IPS-15b (cell line): ENCODE data around the gene KHK.

Experiments
- H3K27me3 ChIP-seq: one replicate; pipeline ENCODE4 v1.6.1; 2013; ENCODE audit warnings: low read length; ENCODE audit not compliant: control insufficient read depth, insufficient read depth
- H3K36me3 ChIP-seq: one replicate; pipeline ENCODE4 v1.6.1; 2013; ENCODE audit warnings: low read length; ENCODE audit not compliant: control insufficient read depth, insufficient read depth
- H3K4me1 ChIP-seq: one replicate; pipeline ENCODE4 v1.6.1; 2013; ENCODE audit warnings: mild to moderate bottlenecking, low read length; ENCODE audit not compliant: control insufficient read depth, insufficient read depth
- H3K4me3 ChIP-seq: one replicate; pipeline ENCODE4 v1.5.1; 2013; ENCODE audit warnings: low read depth, low read length
- H3K9ac ChIP-seq: one replicate; pipeline ENCODE4 v1.6.1; 2013; ENCODE audit warnings: low read depth, mild to moderate bottlenecking, low read length
- H3K9me3 ChIP-seq: one replicate; pipeline ENCODE4 v1.6.1; 2013; ENCODE audit warnings: mild to moderate bottlenecking, low read length; ENCODE audit not compliant: control insufficient read depth, insufficient read depth

Gene KHK

DNA sequence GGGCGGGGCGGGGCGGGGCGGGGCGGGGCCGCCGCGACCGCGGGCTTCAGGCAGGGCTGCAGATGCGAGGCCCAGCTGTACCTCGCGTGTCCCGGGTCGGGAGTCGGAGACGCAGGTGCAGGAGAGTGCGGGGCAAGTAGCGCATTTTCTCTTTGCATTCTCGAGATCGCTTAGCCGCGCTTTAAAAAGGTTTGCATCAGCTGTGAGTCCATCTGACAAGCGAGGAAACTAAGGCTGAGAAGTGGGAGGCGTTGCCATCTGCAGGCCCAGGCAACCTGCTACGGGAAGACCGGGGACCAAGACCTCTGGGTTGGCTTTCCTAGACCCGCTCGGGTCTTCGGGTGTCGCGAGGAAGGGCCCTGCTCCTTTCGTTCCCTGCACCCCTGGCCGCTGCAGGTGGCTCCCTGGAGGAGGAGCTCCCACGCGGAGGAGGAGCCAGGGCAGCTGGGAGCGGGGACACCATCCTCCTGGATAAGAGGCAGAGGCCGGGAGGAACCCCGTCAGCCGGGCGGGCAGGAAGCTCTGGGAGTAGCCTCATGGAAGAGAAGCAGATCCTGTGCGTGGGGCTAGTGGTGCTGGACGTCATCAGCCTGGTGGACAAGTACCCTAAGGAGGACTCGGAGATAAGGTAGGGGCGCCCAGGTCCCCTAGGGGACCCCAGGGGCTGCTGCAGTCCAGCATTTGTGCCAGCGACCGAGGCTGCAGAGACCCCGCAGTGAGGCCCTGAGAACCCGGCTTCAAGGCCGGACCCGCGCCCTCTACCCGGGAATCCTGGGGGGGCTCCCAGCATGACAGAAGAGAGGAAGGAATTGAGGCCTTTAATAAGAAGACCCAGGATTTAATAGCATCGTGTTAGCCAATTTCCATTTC lies at the start of gene KHK:
KHK (plus strand) TSS at position 49 of the 870 bp plus-strand sequence; CDS start at position 537, 488 bp downstream.
- peaks cover 3% of the 10 kb centered on the region for H3K4me1 ChIP-seq
- peaks cover 15% of the 10 kb centered on the region for H3K27me3 ChIP-seq
- H3K36me3 ChIP-seq: no peaks in the 10 kb centered on the region
- H3K9ac ChIP-seq: peak within 1 kb of the TSS; percentile 73
- peak within 1 kb of the TSS; percentile 80 for H3K4me3 ChIP-seq
- no peaks in the 10 kb centered on the region for H3K9me3 ChIP-seq

DNA sequence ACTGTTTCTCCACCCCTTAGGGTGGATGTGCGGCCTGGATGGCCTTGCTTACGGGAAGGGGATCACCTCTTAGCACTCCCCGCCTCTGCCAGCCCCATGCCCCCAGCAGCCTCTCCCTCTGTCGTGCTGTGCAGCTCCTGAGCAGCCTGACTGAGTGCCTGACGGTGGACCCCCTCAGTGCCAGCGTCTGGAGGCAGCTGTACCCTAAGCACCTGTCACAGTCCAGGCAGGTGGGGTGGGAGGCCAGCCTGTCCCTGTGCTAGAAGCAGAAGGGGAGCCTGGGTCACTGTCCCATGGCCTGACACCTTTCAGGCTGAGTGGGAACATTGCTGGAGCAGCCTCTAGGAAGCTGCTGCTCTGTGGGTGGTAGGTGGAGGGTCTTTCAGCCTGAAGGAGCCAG lies 48.6 kb upstream of the KHK start:
- H3K9ac ChIP-seq: no peak overlapping the region
- H3K4me3 ChIP-seq: no peak overlapping the region
- H3K27me3 ChIP-seq: no peaks in the 10 kb centered on the region
- peaks cover 4% of the 10 kb centered on the region for H3K4me1 ChIP-seq
- H3K36me3 ChIP-seq: peaks cover 55% of the 10 kb centered on the region
- H3K9me3 ChIP-seq: no peaks in the 10 kb centered on the region

GRCh38 chr2:27038631-27039339 lies 47.8 kb upstream of the KHK start:
- H3K4me1 ChIP-seq: no peaks in the 10 kb centered on the region

DNA sequence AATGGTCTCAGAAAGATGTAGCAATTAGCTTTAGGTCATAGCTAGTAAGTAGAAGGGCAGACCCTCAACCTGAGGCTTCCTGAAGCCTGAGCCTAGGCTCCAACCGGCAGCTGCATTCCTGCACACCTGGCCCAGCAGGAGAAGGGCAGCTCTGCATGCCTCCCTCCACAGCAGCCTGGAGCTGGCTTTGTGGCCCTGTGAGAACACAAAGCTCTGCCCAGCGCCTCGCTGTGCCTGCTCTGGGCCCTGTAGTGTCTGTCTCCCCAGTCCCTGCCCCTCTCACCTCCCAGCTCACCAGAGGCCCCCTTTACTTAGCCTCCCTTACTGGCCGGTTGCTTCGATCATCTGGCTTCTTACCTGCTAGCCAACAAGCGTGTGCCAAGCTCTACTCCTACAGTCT lies 47.1 kb upstream of the KHK start:
- H3K27me3 ChIP-seq: no peaks in the 10 kb centered on the region
- H3K9me3 ChIP-seq: no peaks in the 10 kb centered on the region
- H3K4me3 ChIP-seq: no peak overlapping the region
- H3K36me3 ChIP-seq: peaks cover 55% of the 10 kb centered on the region
- H3K4me1 ChIP-seq: no peaks in the 10 kb centered on the region
- no peak overlapping the region for H3K9ac ChIP-seq

More at GRCh38 chr2:27038631-27039339, 47.8 kb upstream of the KHK start:
- Histone ChIP-seq H3K36me3 (peaks cover 55% of the 10 kb centered on the region), H3K27me3 (no peaks in the 10 kb centered on the region), H3K4me3 (no peak overlapping the region), H3K9ac (no peak overlapping the region), H3K9me3 (no peaks in the 10 kb centered on the region)

DNA sequence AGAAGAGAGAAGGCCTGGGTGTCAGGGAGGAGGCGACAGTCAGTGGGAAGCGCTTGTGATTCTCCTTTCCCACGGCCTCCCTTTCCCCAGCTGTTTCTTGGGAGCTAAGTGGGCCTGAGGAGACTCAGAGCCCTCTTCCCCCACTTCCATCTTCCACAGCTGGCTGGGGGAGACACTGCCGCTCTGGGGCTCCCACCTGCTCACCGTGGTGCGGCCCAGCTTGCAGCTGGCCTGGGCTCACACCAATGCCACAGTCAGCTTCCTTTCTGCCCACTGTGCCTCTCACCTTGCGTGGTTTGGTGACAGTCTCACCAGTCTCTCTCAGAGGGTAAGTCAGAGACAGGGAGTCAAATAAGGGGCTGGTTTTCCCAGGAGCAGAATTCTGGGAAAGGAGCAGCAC lies 46.7 kb upstream of the KHK start:
- Histone ChIP-seq H3K4me1 (no peaks in the 10 kb centered on the region), H3K4me3 (no peak overlapping the region), H3K9ac (no peak overlapping the region), H3K9me3 (no peaks in the 10 kb centered on the region), H3K36me3 (peaks cover 55% of the 10 kb centered on the region), H3K27me3 (no peaks in the 10 kb centered on the region)

GRCh38 chr2:27040282-27040681 lies 46.3 kb upstream of the KHK start:
- Histone ChIP-seq H3K4me3 (no peak overlapping the region), H3K36me3 (peaks cover 55% of the 10 kb centered on the region), H3K27me3 (no peaks in the 10 kb centered on the region), H3K4me1 (no peaks in the 10 kb centered on the region), H3K9me3 (no peaks in the 10 kb centered on the region), H3K9ac (no peak overlapping the region)

GRCh38 chr2:27041752-27042151 lies 44.8 kb upstream of the KHK start:
- no peak overlapping the region for H3K9ac ChIP-seq

DNA sequence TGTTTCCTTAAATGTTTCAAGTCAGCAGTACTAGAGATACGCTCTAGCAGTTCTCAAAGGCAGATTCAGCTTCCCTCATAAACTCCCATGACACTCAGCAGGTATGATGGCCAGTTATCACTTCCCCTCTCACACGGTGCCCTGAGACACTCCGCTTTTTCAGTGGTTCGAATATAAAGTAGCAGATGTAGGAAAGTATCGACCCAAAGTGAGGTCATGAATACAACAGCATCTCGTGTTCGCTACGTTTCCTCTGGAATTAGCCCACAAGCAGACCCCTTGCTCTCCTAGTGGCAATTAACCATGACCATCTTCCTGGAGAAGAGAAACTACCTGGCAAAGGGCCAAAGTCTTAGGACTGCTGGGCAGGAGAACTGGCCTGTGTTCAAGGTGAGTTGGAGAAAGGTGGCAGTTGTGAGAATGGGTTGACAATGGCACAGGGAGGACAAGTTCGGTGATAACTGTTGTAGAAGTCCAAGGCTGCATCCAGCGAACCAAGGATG lies 44.4 kb upstream of the KHK start:
- H3K4me3 ChIP-seq: no peak overlapping the region

More at GRCh38 chr2:27041752-27042151, 44.8 kb upstream of the KHK start:
- H3K4me1 ChIP-seq: no peaks in the 10 kb centered on the region
- no peaks in the 10 kb centered on the region for H3K27me3 ChIP-seq
- H3K36me3 ChIP-seq: peaks cover 46% of the 10 kb centered on the region
- no peaks in the 10 kb centered on the region for H3K9me3 ChIP-seq
- no peak overlapping the region for H3K4me3 ChIP-seq

GRCh38 chr2:27042985-27043634 lies 43.5 kb upstream of the KHK start:
- no peak overlapping the region for H3K4me3 ChIP-seq
- peaks cover 33% of the 10 kb centered on the region for H3K36me3 ChIP-seq
- H3K9ac ChIP-seq: no peak overlapping the region
- H3K4me1 ChIP-seq: no peaks in the 10 kb centered on the region
- no peaks in the 10 kb centered on the region for H3K9me3 ChIP-seq
- H3K27me3 ChIP-seq: no peaks in the 10 kb centered on the region

More for the DNA sequence above, 44.4 kb upstream of the KHK start:
- no peak overlapping the region for H3K9ac ChIP-seq
- no peaks in the 10 kb centered on the region for H3K9me3 ChIP-seq
- H3K27me3 ChIP-seq: no peaks in the 10 kb centered on the region
- H3K4me1 ChIP-seq: no peaks in the 10 kb centered on the region
- peaks cover 42% of the 10 kb centered on the region for H3K36me3 ChIP-seq

GRCh38 chr2:27049422-27050280 lies 36.9 kb upstream of the KHK start:
- H3K4me3 ChIP-seq: peak overlapping the region; percentile 94
- peak overlapping the region; percentile 67 for H3K9ac ChIP-seq

More at GRCh38 chr2:27049422-27050280, 36.9 kb upstream of the KHK start:
- Histone ChIP-seq H3K36me3 (peaks cover 3% of the 10 kb centered on the region), H3K4me1 (peaks cover 2% of the 10 kb centered on the region), H3K9me3 (no peaks in the 10 kb centered on the region), H3K27me3 (no peaks in the 10 kb centered on the region)
